Testis (tissue), 2 donors: ENCODE data around the gene XYLT1.

ENCODE experiments used
- CTCF ChIP-seq, 3 experiments: fragments of 450-650 bp in 2 of 3; fragments of 200-600 bp in 1 of 3; sonication (generic) in 1 of 3; IDR thresholded peaks; one replicate each; pipeline ENCODE4 v1.5.1; 2016 to 2019; ENCODE audit warnings: antibody characterized with exemption in 3 of 3, mild to moderate bottlenecking in 2 of 3, moderate library complexity in 1 of 3
- POLR2A ChIP-seq: fragments of 450-650 bp; IDR thresholded peaks from one replicate; pipeline ENCODE4 v1.6.1; 2017; ENCODE audit warnings: antibody characterized with exemption, mild to moderate bottlenecking, moderate library complexity

- TF ChIP-seq POLR2A (no peak), CTCF (IDR thresholded peaks at IDR 0.05) (no peak)
Measured at GRCh38 chr16:17230932-17231581, 239.7 kb downstream of the XYLT1 start.
